ENCODE data around the gene CHAC2.
A peak's percentile ranks its signal among the peaks of the same experiment; 100 is the strongest.
"Not testable (repeated sequence)": the region's sequence is repeated elsewhere in the genome, so short reads cannot be mapped to it uniquely, and the experiment has no call there.

CHAC2 gene

DNA sequence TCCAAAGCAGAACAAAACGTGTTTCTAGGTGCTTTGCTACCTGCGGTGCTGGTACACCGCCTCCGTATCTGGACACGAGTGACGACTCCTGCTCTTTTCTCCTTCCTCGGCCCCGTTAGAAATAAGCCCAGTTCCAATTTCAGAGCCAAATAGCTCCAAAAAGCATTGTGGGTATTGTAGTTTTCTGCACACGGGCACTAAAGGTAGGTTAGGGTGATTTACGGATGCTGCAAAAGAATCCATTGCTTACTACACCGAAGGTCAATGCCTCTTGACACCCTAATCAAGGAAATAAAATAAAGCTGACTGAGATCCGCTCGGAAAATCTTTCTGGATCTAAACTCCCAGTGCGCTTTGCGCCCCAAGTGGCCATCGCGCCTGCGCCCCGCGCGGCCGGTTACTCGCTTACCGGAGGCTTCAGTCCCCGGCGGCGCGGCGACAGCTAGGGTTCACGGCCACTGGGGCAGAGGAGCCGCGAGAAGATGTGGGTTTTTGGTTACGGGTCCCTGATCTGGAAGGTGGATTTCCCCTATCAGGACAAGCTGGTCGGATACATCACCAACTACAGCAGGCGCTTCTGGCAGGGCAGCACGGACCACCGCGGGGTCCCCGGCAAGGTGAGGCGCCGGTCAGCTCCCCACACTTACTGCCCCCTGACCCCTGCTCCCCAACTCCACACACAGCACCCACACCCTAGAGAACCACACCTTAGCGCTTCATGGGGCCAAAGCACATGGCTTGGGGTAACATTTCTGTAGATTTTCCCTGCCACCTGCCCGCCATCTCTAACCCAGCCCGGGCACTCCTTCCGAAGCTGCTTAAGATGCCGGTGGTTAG is at the start of gene CHAC2:
CHAC2 (plus strand) TSS at position 400 of the 837 bp plus-strand sequence; CDS start at position 483, 83 bp downstream.
- DNase-seq: peak; percentile 74

GRCh38 chr2:53720944-53721343 is 46.7 kb upstream of the CHAC2 start:
- not testable (repeated sequence) for DNase-seq

GRCh38 chr2:53724536-53724935 is 43.1 kb upstream of the CHAC2 start:
- DNase-seq: no peak

DNA sequence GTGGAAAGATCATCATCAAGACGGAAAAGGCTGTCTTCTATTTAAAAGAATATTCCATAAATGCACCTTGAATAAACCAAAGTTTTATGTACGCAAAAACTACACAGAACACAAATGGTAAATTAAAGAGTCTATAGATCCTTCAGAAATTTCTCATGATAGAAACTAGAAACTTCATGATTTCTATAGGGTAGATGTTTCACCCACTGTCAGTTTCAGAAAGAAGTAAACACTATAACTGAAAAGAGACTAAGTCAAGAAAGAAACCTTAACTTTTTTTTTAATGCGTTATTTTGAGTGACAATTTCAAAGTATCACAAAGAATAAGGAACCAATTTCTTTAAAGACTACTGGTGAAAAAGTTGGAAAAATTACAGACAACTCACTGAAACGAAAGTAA is 41.9 kb upstream of the CHAC2 start:
- no peak for DNase-seq

GRCh38 chr2:53727921-53728320 is 39.7 kb upstream of the CHAC2 start:
- DNase-seq: no peak

- no peak for DNase-seq
These were observed 38.4 kb upstream of the CHAC2 start for GRCh38 chr2:53729143-53729762.

DNA sequence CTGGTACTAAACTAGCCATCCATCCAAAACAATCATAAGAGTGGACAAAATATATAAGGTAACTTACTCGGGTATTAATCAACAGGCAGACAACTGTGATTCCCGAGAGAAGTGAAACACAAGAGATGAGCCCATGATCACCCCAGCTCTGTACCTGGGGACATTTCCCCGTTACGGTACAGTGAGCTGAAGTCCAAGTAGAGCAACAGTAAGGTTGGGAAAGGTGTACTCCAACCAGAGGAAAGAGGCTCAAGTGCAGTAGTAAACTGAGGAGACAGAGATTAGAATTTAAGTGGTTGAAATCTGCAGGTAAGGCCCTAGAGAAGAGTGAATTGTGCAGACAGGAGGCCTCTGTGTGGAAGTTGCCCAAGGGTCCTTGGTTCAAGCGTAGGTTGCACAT is 30.5 kb upstream of the CHAC2 start:
- no peak for DNase-seq

- no peak for DNase-seq
These were observed 28.6 kb upstream of the CHAC2 start for GRCh38 chr2:53739032-53739431.

GRCh38 chr2:53740170-53740569 is 27.4 kb upstream of the CHAC2 start:
- no peak for DNase-seq

- no peak for DNase-seq
These were observed 23.1 kb upstream of the CHAC2 start for GRCh38 chr2:53744395-53745065.

GRCh38 chr2:53750041-53750768 is 17.4 kb upstream of the CHAC2 start:
- DNase-seq: no peak

GRCh38 chr2:53751728-53752127 is 15.9 kb upstream of the CHAC2 start:
- no peak for DNase-seq

DNA sequence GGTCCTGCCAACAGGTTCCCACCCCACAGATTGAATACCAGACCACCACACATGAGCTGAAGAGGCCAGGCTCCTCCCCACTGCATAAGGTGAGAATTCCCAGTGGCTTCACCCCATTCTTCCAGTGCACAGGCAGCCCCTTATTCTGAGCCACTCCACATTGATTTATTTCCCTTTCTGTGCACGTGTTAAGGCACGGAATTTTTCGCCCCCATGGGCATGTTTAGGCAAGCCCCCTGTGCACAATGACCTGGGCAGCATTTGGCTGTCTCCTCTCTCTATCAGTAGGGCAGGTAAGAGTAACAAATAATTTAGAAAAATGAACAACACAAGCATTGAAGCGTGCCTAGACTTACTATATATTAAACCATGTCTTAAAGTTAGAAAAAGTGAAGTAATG is 15.2 kb upstream of the CHAC2 start:
- DNase-seq: no peak

- DNase-seq: no peak
These were observed 14.6 kb upstream of the CHAC2 start for GRCh38 chr2:53753041-53753440.

GRCh38 chr2:53755121-53755520 is 12.5 kb upstream of the CHAC2 start:
- DNase-seq: no peak

DNA sequence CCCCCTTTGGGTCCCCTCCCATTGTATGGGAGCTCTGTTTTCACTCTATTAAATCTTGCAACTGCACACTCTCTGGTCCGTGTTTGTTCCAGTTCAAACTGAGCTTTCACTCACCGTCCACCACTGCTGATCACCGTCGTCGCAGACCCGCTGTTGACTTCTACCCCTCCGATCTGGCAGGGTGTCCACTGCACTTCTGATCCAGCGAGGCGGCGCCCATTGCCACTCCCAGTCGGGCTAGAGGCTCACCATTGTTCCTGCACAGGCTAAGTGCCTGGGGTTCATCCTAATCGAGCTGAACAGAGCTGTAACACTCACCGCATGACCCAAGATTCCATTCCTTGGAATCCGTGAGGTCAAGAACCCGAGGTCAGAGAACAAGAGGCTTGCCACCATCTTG is 11.0 kb upstream of the CHAC2 start:
- DNase-seq: no peak

GRCh38 chr2:53757206-53757605 is 10.4 kb upstream of the CHAC2 start:
- not testable (repeated sequence) for DNase-seq

DNA sequence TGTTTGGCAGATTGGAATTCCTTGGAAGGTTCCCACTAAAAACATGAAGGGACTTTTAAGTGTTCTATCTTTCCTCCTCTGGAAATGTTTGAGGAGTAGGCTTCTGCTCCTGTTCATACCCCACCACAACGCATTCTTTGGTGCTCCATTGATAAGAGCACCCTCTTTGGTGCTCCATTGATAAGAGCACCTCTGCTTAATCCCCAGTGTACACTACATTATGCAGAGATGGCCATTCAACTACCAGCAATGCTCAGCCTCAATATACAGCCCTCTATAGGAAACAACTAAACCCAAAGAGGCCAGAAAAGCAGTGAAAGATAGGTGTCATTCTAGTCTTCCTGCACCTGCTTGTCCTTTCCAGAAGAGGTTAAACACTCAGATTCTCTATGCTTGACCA is 1.8 kb upstream of the CHAC2 start:
- DNase-seq: no peak

- no peak for DNase-seq
These were observed 588 bp downstream of the CHAC2 start for GRCh38 chr2:53768242-53768542.

GRCh38 chr2:53769318-53769945 is 1.8 kb downstream of the CHAC2 start:
- DNase-seq: no peak

GRCh38 chr2:53770264-53770663 is 2.7 kb downstream of the CHAC2 start:
- DNase-seq: no peak

- no peak for DNase-seq
These were observed 9.5 kb downstream of the CHAC2 start for GRCh38 chr2:53777134-53777533.
